Effector CD4-positive, alpha-beta T cell (primary cell): Measurements from ENCODE around the gene IGF2BP3.
A peak's percentile ranks its signal among the peaks of the same experiment; 100 is the strongest.
"Not testable (repeated sequence)": the region's sequence is repeated elsewhere in the genome, so short reads cannot be mapped to it uniquely, and the experiment has no call there.

Source experiments
- DNase-seq: peaks from one replicate; pipeline ENCODE4 v3.0.0-alpha.2; 2020
- total RNA-seq: gene quantifications from one replicate; lab custom pipeline; 2026; lab: John Stamatoyannopoulos, UW

The IGF2BP3 gene
- total RNA-seq = 0.56 reads per million

DNA sequence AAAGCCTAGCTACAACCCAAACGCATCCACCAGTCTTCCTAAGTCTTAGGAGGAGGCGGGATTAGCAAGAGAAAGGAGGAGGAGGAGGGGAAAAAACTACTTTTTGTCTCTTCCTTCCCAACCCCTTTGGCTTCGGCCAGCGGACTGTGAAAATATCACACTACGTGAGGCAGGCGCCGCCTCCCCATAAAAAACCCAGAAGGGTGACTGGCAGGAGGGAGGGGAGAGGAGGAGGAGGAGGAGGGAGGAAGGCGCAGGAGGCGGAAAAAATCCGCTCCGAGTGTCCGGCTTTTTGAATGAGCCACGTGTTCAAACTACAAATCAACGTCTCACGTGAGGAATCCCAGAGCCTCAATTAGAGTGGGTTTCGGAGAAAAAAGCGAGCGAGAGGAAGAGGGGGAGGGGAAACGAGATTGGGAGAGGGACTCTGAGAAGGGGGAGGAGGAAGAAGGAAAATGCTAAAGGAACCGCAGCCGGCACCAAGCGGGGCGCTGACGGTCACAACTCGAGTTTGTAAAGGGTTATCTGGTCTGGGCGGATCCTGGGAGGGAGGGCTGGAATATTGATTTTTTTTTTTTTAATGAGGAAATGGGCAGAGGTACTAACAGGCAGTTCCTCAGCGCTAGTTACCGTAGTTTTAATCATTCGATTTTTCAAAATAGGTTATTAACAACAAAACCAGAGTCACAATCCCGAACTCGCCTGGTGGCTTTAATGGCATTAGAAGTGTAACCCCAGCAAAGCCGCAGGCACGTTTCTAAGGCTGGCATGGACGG is at the start of gene IGF2BP3:
Gene IGF2BP3 (minus strand): TSS at position 162 of the 776 bp plus-strand sequence. CDS start 381 bp downstream, outside the sequence.
- no peak for DNase-seq

DNA sequence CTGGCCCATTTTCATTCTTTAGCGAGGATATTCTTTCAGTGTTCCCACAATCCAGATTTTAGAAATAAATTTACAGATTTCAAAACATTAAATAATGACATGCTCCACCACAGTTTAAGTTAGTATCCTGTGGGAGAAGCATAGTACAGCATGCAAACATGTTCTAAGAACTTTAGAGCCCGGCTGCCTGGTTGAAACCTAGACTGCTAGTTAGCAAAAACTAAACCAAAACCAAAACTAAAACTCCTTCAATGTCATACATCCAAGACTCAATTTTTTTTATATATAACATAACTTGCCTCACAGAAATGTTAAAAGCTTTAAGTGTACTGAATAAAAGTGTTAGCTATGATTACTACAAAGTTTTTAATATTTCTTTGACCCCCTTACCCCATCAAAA is 44.5 kb upstream of the IGF2BP3 start:
- no peak for DNase-seq

DNA sequence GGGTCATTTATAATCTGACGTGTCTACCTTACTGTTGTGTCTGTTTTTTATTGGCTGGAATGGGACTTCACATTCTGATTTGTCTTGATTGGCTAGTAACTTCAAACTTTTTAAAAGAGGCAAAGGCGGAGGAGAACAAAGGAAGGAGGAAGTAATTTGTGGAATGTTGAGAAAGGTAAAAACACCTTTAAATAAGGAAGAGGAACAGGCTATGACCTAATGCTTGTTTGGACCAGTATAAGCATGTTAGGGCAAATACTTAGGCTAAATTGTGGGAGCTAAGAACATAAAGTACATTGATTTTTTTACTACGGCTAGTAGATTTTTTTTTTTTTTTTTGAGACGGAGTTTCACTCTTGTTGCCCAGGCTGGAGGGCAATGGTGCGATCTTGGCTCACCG is 43.5 kb upstream of the IGF2BP3 start:
- not testable (repeated sequence) for DNase-seq

DNA sequence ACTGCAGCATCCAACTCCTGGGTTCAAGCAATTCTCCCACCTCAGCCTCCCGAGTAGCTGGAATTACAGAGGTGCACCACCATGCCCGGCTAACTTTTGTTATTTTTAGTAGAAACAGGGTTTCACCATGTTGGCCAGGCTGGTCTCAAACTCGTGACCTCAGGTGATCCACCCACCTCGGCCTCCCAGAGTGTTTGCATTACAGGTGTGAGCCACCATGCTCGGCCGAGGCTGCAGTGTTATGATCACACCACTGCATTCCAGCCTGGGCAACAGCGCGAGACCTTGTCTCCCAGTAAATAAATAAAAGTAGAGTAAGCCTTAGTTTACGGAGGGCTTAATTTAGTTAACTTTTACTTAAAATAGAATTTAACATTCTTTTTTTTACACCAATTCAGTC is 23.7 kb upstream of the IGF2BP3 start:
- DNase-seq = no peak

DNA sequence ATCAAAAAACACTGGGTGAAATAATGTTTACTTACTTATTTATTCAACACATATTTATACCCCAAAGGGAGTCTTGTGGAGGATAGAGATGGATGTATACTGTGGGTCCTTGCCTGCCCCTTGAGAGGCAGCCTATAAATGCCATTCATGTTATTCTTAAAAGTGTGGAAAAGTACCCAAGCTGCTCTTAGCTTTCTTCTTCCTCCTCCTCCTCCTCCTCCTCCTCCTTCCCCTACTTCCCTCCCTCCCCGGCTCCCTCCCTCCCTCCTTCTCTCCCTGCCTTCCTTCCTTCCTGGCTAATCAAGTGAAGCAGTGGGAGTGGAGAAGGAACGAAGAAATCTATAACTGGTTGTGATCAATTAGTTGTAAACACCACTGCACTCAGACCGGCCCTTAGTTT is 21.2 kb upstream of the IGF2BP3 start:
- no peak for DNase-seq

DNA sequence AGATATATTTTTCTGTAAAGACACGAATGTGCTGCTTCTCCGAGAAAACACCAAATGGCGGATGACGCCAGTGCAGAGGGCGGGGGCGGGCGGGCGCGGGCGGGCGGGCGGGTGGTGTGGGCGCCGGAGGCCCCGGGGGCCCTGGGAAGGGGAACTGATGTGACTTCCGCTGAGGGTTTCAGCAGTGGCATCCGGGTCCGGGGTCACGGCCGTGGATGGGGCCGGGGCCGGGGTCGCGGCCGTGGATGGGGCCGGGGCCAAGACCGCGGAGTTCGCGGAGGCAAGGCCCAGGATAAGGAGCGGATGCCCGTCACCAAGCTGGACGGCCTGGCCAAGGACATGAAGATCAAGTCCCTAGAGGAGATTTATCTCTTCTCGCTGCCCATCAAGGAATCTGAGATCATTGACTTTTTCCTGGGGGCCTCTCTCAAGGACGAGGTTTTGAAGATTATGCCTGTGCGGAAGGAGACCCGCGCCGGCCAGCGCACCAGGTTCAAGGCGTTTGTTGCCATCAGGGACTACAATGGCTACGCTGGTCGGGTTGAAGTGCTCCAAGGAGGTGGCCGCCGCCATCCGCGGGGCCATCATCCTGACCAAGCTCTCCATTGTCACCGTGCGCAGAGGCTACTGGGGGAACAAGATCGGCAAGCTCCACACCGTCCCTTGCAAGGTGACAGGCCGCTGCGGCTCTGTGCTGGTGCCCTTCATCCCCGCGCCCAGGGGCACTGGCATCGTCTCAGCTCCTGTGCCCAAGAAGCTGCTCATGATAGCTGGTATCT is 20.3 kb upstream of the IGF2BP3 start:
- DNase-seq = peak; percentile 44

DNA sequence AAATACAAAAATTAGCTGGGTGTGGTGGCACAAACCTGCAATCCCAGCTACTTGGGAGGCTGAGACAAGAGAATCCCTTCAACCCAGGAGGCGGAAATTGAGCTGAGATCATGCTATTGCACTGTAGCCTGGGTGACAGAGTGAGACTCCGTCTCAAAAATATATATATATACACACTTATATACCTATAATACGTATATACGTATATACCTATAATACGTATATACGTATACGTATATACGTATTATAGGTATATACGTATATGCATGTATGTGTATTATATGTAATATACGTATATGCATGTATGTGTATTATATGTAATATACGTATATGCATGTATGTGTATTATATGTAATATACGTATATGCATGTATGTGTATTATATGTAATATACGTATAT is 18.4 kb upstream of the IGF2BP3 start:
- DNase-seq = not testable (repeated sequence)

DNA sequence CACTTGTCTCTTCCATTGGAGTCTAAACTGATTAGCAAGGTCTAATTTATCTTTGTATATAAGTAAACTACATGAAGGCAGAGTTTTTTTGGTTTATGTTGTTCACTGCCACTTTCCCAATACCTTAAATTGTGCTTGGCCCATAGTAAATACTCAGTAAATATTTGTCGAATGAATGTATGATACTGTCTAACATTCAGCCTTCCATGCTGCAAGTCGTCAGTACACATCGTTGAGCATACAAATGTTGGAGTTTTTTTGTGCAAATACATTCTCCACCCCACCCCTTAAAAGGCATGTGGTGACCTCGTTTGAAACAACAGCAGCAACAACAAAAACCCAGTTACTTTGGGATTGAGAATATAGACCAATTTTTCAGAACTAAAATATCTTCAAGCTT is 17.4 kb upstream of the IGF2BP3 start:
- DNase-seq = no peak

DNA sequence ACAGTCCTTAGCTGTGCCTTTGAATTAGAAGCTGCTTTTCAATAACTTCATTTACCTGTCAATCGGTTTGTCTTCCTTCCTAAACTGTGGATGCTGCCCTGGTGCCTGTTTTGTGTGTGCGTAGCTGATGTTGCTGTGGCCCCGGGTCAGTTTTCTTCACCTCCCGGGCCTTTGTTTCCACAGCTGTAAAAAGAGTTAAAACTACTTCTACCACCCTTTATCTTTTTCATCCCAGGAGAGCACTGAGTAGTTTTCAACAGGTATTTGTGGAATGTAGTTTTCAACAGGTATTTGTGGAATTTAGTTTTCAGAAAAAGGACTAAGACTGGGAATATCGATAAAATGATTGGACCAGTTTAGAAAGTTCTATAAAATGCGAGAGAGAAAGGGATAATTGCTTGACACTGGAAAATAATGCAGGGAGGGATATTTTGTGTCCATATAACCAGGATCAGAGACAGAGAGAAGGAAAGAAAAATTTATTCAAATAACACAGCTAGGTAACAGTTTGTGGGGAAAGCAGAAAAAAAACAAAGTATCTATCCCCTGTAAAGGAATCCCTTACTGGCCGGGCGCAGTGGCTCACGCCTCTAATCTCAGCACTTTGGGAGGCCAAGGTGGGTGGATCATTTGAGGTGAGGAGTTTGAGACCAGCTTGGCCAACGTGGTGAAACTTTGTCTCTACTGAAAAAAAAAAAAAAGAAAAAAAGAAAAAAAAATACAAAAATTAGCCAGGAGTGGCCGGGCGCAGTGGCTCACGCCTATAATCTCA is 15.9 kb upstream of the IGF2BP3 start:
- no peak for DNase-seq

DNA sequence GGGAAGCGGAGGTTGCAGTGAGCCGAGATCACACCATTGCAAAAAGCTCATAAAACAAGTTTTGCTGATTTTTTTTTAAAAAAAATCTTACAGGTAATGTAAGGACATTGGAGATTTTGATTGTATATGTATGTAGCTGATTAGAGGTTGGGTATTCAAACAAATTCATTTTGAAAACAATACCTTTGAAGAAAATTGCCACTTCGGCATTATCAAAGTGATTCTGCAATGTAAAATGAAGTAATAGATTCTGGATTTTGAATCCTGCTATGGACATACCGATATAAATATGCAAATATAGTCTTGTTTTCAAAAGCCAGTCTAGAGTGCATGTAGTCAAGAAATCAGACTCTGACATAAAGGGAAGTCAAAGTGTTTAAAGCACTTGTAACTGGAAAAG is 12.4 kb upstream of the IGF2BP3 start:
- DNase-seq = no peak

DNA sequence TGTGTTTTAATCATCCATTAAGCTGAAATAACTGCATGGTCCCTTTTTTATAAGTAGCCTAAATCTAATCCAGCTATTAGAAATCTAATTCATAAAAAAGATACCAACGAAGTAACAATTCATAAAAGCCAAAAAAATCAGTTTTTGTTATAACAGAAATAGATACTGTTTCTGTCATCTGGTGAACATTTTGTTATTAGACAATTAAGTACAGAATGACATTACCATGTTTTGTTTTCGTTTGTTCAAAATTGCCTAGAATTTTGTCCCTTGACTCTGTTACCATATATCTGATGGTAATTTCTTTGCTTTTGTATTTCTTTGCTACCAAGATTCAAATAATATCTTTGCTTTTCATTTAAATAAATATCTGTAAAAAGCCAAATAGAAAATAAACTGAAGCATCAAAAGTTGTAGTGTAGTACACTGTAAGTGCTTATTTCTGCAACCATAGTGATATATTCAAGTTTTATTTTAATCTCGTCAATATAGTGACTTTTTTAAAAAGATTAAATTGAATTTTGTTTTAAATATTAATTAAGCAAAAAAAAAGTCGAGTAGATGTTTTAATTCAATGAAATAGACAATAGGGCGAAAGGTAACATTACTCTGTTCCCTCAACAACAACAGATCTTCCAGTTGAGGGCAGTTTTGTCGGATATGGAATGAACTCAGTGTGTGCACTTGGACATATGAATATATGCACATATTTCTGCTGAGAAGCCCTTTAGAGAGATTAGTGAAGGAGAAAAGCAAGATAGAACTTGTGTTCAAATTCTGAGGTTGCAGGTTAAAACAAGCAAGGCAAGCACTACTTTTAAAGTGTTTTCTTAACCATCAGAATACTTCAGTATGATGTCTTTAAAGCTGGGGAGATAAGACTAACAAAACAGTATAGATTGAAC is 7.9 kb upstream of the IGF2BP3 start:
- DNase-seq = no peak

DNA sequence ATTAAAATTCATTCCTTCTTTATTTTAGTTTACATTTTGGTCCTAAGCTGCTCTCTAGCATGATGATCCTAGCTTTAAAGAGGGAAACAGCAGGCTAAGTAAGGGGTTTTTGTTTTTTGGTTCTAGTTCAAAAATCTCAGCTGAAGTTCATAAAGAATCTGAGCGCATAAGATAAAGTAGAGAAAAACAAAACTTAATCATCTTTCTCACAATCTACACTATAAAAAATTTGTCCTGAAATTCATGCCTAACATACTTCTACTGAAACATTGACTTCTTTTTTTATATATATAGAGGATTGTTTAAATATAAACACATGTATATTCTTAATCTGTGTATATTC is 6.8 kb upstream of the IGF2BP3 start:
- no peak for DNase-seq

DNA sequence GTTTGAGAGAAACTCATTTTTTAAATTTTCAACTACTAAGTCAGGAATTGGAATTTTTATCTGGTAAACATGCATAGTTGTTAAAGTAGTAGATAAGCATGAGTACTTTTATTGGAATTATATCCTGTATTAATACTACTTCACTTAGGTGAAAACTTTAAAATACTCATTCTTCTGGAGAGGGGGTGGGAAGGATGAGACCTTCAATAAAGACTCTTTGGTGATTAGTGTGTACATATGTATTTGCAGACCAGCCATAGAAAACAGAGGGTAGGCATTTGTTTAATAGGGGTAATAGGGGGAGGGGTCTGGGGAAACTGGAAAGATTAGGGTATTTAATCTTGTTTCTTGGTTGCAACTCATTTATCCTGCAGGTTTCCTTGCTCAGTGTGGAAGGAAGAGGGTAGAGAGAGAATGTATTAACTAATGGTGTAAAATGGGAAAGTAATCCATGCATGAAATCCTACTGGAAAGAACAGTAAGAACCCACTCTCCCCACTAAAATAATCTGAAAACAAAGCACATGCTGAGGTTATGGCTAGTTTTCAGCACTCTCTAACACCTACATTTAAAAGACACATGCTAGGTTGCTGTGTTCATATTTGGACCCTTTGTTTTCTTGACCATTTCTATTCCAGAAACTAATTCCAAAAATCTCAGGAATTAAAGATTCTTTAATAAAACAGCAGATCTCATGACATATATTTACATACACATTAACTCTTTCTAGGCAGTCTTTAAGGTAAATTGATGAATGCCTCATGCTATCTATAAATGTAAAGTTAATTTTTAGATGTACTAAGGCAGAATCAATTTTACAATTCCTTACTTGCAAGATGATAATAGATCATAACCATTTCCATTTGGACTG is 6.2 kb upstream of the IGF2BP3 start:
- DNase-seq = no peak

DNA sequence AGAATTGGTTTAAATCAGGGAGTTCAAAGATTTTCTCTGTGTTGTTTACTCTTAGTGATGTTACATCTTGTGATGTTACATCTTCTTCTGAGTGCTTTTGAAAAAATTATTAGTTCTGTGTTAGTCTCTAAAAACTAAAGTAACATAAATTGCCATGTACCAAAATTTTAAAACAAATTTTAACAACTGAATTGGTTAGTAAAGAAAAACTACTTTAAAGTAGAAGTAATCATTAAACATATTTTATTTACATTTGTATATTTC is 5.2 kb upstream of the IGF2BP3 start:
- no peak for DNase-seq

DNA sequence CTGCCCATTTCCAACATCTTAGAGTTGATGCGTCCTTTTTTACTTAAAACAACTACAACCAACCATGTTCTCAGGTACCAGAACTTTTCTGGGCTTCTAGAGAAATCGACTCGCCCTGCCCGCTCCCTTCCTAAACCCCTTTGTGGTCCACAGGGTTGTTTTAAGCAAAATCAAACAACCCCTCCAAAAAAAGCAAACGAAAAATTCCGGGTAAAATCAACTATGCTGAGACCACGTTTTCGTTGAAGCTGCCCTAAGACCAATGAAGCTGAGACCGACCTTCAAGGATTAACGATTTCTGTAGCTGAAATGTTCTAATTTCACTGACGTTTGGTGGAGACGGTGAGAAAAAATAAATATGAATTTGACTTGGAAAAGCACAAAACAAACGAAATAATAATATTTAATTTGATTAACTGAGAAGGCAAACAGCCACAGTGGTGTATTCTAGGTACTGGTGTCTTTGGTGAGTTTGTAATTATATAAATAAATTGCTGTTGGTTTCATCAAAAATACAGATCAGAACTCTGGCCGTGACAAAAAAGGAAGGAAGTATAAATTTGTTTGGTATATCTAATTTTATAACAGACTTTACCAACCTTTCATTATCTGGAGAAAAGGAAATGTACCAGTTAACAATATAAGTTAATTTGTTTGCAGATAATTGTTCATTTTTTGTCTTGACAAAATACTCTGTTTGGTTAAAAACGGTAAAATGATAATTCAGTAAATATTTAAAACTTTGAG is 4.7 kb upstream of the IGF2BP3 start:
- DNase-seq = no peak

DNA sequence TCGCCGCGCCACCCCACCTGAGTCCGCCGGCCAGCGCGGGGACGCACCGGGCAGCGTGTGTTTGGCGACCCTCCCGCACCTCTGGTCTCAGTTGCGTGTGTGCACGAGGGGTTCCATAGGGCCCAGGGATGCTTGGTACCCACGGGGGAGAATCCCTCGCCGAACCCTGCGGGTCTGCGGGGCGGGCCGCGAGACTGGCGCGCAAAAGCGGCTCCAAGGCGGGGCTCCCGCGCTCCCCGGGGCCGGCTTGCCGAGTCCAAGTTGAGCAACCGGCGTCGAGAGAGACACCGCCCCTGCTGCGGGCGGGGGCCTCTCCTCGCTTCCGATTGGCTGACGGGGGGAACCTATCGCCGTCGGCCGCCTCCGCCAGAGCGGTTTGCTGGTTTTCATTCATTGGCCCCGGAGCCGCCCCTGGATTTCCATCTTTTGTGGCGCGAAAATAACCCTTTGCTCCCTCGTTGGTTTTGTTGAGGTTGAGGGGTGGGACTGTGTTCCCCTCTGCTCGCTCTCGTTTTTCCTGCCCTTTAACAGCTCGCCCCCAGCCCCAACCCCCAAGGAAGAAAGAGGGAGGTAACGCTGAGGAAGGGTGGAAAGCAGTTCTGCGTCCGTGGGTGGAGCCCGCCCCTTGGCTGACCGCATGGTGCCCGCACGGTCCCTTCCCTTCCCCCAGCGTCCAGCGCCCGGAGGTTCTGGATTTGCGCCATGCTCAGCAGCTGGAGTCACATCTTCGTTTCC is 4.0 kb upstream of the IGF2BP3 start:
- DNase-seq = peak; percentile 17

DNA sequence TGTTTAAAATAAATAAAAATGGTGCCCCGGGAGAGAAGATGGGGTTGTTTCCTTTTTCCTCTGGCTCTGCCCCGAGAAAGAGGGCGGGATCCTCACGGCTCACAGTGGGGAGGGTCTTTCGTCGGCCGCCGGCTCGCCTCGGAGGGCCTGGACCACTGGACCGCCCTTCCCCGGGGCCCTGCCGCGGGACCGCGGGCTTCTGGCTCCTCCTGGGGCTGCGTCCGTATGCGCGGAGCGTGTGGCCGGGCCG is 3.5 kb upstream of the IGF2BP3 start:
- DNase-seq = no peak

DNA sequence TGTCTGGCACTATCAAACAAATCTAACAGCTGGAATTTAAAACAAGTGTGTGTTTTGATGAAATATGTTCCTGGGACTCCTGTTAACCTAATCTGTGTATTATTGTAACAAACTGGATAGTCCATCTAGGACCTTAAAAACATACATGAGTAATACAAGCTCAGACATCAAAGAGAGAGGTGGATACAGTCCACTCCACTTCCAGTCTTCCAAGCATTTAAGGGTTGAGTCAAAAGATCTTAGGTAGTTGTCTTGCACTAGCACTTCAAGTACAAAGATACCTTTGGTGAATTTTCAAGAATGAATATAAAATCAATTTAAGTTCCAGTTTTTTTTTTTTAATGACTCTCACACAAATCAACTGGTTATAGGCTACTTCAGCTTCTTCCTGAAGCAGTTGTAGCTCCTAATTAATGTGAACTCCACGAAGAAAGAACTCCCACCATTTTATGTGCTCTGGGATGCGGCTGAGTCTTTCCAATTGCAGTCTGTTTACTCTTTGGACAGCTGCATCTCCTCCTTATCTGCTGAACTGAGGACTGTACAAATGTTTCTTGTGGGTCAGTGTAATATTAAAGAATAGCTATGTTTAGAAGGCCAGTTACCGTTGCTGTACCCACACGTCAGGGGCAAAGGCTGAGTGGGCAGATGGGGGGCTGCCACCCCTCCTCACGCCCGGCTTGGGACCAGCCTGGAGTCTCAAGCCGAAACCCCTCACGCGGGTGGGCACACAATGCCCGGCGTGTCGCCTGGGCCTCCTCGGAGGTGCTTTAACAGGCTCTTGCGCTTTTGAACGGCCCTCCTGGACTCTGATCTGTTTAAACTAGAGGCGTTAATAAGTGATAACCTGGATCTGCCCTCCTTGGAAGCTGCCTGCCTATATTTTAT is 2.9 kb upstream of the IGF2BP3 start:
- no peak for DNase-seq

DNA sequence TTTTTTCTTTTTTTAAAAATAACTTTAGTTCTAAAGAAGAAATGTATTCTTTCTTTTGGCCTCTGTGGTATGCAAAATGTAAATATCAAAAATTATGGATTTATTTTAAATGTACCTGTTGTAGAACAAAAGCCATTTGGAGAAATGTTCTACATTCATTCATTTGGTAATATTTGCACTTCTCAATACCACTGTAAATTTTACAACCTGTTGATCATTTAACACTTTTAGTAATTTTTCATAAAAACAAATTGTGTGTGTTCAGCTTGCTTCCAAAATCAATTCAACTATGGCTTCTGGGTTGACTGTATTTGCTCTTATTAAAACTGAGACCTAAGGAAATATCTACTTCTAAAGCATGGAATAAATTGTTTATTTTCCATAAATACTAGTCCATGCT is 2.3 kb upstream of the IGF2BP3 start:
- DNase-seq = no peak

DNA sequence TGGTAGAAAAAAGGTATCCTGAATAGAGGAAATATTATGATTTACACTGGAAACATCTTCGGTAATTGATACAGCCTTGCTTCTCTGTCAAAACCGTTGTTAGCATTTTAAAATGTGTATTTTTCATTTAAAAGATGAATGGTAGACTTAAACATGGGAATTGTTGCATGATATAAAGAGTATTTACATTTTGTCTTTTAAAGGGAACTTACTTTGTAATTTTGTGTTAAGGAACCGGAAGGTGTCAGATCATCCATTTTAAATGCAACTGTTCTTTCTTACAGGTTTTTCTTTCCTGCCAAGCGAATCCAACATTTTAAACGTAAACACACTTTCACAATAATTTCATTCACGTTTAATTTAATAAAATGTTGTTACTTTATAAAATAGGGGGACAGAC is 1.8 kb upstream of the IGF2BP3 start:
- no peak for DNase-seq
